Measurements from ENCODE around the gene GJD4.

GRCh38 chr10:35614312-35614711 lies 9.2 kb downstream of the GJD4 start:
- TF ChIP-seq CTCF (conservative IDR thresholded peaks at IDR 0.05; ENCODE audit: low read depth in 2 of 2) (no peak), REST (IDR thresholded peaks at IDR 0.05; ENCODE audit: unreplicated experiment) (no peak), EZH2 (IDR thresholded peaks at IDR 0.05; ENCODE audit: low read depth, unreplicated experiment) (no peak), EZH2phosphoT487 (IDR thresholded peaks at IDR 0.05; ENCODE audit: unreplicated experiment) (no peak), ZNF462 (CRISPR knock-in tag; IDR thresholded peaks at IDR 0.05) (no peak), JUNB (IDR thresholded peaks at IDR 0.05; ENCODE audit: unreplicated experiment) (no peak), POLR2AphosphoS5 (IDR thresholded peaks at IDR 0.05; ENCODE audit: low read depth) (no peak), ZNF331 (CRISPR knock-in tag; IDR thresholded peaks at IDR 0.05; ENCODE audit: low read depth) (no peak), CREB1 (CRISPR knock-in tag; IDR thresholded peaks at IDR 0.05; ENCODE audit: low read depth) (no peak), ETS1 (IDR thresholded peaks at IDR 0.05) (no peak), NANOG (IDR thresholded peaks at IDR 0.05; ENCODE audit: borderline replicate concordance) (no peak), STAT1 (IDR thresholded peaks at IDR 0.05; ENCODE audit: unreplicated experiment) (no peak), ZNF114 (CRISPR knock-in tag; IDR thresholded peaks at IDR 0.05) (no peak)
